PFSK-1 (cell line): ENCODE data around the gene KRT33A.

Experiments used
- POLR2AphosphoS5 ChIP-seq: IDR thresholded peaks from 2 replicates; pipeline ENCODE4 v1.6.1; 2012; ENCODE audit warnings: low read depth, mild to moderate bottlenecking, control low read depth, low read length, moderate library complexity
- TF ChIP-seq, protein P1 (sequence below), 2 experiments: IDR thresholded peaks; 2 replicates each; pipeline versions ENCODE4 v1.6.1 to v1.8.0; 2011 to 2012; ENCODE audit warnings: low read depth in 2 of 2, low read length in 2 of 2, control low read depth in 1 of 2, inconsistent platforms in 1 of 2, mild to moderate bottlenecking in 1 of 2, moderate library complexity in 1 of 2; ENCODE audit not compliant: insufficient read depth in 1 of 2

DNA sequence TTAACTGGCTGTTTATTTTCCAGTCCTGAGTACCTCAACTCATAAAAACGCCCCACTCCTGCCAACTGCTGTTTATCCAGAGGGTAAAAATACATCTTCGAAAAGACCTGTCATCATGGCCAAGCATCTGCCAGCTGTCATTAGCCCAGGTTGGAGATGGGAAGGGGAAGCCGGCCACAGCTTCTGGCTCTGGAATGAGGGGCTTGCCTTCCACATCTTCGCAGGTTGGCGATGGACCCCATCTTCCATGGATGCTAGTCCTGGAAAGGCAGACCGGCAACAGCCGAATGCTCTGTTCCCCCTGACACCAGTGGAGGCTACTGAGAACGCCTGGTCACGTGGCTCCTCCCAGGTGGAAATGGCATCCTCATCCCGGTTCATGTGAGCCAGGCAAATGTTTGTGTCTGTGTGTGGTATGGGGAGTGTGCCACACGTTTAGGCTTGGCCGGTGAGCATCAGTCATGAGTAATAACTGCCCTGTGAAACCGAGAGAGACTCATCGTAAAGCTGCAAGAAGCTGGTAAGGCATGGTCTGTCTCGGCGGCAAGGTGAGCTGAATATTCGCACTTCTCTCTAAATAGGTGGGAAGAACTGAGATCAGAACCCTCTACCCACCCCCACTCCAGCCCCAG, 34.7 kb downstream of the KRT33A start:
- no peak for TF ChIP-seq POLR2AphosphoS5
- TF ChIP-seq, protein P1, sequence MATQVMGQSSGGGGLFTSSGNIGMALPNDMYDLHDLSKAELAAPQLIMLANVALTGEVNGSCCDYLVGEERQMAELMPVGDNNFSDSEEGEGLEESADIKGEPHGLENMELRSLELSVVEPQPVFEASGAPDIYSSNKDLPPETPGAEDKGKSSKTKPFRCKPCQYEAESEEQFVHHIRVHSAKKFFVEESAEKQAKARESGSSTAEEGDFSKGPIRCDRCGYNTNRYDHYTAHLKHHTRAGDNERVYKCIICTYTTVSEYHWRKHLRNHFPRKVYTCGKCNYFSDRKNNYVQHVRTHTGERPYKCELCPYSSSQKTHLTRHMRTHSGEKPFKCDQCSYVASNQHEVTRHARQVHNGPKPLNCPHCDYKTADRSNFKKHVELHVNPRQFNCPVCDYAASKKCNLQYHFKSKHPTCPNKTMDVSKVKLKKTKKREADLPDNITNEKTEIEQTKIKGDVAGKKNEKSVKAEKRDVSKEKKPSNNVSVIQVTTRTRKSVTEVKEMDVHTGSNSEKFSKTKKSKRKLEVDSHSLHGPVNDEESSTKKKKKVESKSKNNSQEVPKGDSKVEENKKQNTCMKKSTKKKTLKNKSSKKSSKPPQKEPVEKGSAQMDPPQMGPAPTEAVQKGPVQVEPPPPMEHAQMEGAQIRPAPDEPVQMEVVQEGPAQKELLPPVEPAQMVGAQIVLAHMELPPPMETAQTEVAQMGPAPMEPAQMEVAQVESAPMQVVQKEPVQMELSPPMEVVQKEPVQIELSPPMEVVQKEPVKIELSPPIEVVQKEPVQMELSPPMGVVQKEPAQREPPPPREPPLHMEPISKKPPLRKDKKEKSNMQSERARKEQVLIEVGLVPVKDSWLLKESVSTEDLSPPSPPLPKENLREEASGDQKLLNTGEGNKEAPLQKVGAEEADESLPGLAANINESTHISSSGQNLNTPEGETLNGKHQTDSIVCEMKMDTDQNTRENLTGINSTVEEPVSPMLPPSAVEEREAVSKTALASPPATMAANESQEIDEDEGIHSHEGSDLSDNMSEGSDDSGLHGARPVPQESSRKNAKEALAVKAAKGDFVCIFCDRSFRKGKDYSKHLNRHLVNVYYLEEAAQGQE (IDR thresholded peaks at IDR 0.05; ENCODE audit: insufficient read depth in 1 of 2, low read depth in 2 of 2, low read length in 2 of 2) = no peak
